WTC11 (cell line): Measurements from ENCODE around the gene CAMTA1. TPM values are rescaled to one million over a fixed set of nuclear protein-coding genes. Genes with fewer than 3 reads are reported as not detected.

ENCODE experiments used
- AR ChIP-seq: fragments of 250-450 bp; sonication (Bioruptor Pico); IDR thresholded peaks from 2 replicates; pipeline ENCODE4 v1.9.0; 2021; ENCODE audit warnings: mild to moderate bottlenecking
- CTCF ChIP-seq: fragments of 200-600 bp; IDR thresholded peaks from 2 replicates; pipeline ENCODE4 v1.8.0; 2022; ENCODE audit warnings: antibody characterized with exemption
- E2F5 ChIP-seq: sonication (generic); formaldehyde crosslinking; IDR thresholded peaks from 2 replicates; pipeline ENCODE4 v1.8.1; 2022; ENCODE audit warnings: mild to moderate bottlenecking, moderate library complexity, missing genetic modification reagents
- ERG ChIP-seq: fragments of 250-450 bp; sonication (Bioruptor Pico); IDR thresholded peaks from 2 replicates; pipeline ENCODE4 v1.8.0; 2021; ENCODE audit warnings: mild to moderate bottlenecking
- ETV6 ChIP-seq: sonication (generic); formaldehyde crosslinking; IDR thresholded peaks from 2 replicates; pipeline ENCODE4 v1.8.1; 2022; ENCODE audit warnings: mild to moderate bottlenecking, missing genetic modification reagents
- GTF2I ChIP-seq: fragments of 250-450 bp; sonication (Bioruptor Pico); conservative IDR thresholded peaks from 2 replicates; pipeline ENCODE4 v1.4.0; 2021; ENCODE audit warnings: mild to moderate bottlenecking
- HMGA2 ChIP-seq: fragments of 250-450 bp; sonication (Bioruptor Pico); IDR thresholded peaks from 2 replicates; pipeline ENCODE4 v1.4.0; 2021; ENCODE audit warnings: mild to moderate bottlenecking, moderate library complexity
- IRF1 ChIP-seq: sonication (generic); formaldehyde crosslinking; IDR thresholded peaks from 2 replicates; pipeline ENCODE4 v1.8.0; 2023; ENCODE audit warnings: missing genetic modification reagents
- PRDM15 ChIP-seq: sonication (generic); formaldehyde crosslinking; IDR thresholded peaks from 2 replicates; pipeline ENCODE4 v1.8.0; 2022; ENCODE audit warnings: missing genetic modification reagents
- SP1 ChIP-seq: sonication (generic); formaldehyde crosslinking; conservative IDR thresholded peaks from 2 replicates; pipeline ENCODE4 v1.8.1; 2022; ENCODE audit warnings: missing genetic modification reagents
- STAT6 ChIP-seq: sonication (generic); formaldehyde crosslinking; conservative IDR thresholded peaks from 2 replicates; pipeline ENCODE4 v1.8.1; 2023; ENCODE audit warnings: mild to moderate bottlenecking, low read depth, missing genetic modification reagents, moderate library complexity
- ZBTB21 ChIP-seq: sonication (generic); formaldehyde crosslinking; IDR thresholded peaks from 2 replicates; pipeline ENCODE4 v1.8.1; 2023; ENCODE audit warnings: mild to moderate bottlenecking, missing genetic modification reagents, borderline replicate concordance
- total RNA-seq: library from RNA; stranded (reverse); gene quantifications from 3 replicates; pipeline ENCODE4 v1.2.3, GENCODE V29; 2021

Gene CAMTA1
- total RNA-seq, 1 experiment from 2014 or later = 86.4 TPM

- TF ChIP-seq AR (CRISPR knock-in tag) = no peak
- no peak for TF ChIP-seq STAT6 (CRISPR knock-in tag)
- TF ChIP-seq HMGA2 (CRISPR knock-in tag) = no peak
- no peak for TF ChIP-seq IRF1
- TF ChIP-seq ZBTB21 (CRISPR knock-in tag) = no peak
- TF ChIP-seq ERG (CRISPR knock-in tag) = no peak
- no peak for TF ChIP-seq PRDM15
- no peak for TF ChIP-seq E2F5
- no peak for TF ChIP-seq GTF2I (CRISPR knock-in tag)
- no peak for TF ChIP-seq CTCF
- no peak for TF ChIP-seq ETV6
- TF ChIP-seq SP1 (CRISPR knock-in tag) = no peak
These were observed 14.4 kb upstream of the CAMTA1 start (continued) for GRCh38 chr1:6770751-6771440.
